Dermis blood vessel endothelial cell (primary cell): Measurements from ENCODE around the gene S100P. TPM values are rescaled to one million over a fixed set of nuclear protein-coding genes. Genes with fewer than 3 reads are reported as not detected.
"Not testable (repeated sequence)": the region's sequence is repeated elsewhere in the genome, so short reads cannot be mapped to it uniquely, and the experiment has no call there.

Experiments used
- DNase-seq: peaks from one replicate; pipeline ENCODE4 v3.0.0; 2010
- total RNA-seq: library from RNA; depleted of rRNA; stranded (reverse); fragments of >200 nt; gene quantifications from 2 replicates; pipeline ENCODE4 v1.2.3, GENCODE V29; 2014

Gene S100P
- not detected in 2 replicates for total RNA-seq

- DNase-seq, result no peak
Measured at GRCh38 chr4:6693231-6694176, at the start of gene S100P. S100P (plus strand) TSS chr4:6693878; CDS start chr4:6693933, 55 bp downstream.

GRCh38 chr4:6644792-6645530 lies 48.7 kb upstream of the S100P start:
- DNase-seq, result no peak

- DNase-seq, result no peak
Measured at GRCh38 chr4:6647169-6647568, 46.5 kb upstream of the S100P start.

- no peak for DNase-seq
Measured at GRCh38 chr4:6647582-6648230, 46.0 kb upstream of the S100P start.

- DNase-seq, result no peak
Measured at GRCh38 chr4:6649216-6649615, 44.5 kb upstream of the S100P start.

GRCh38 chr4:6654211-6654610 lies 39.5 kb upstream of the S100P start:
- DNase-seq, result not testable (repeated sequence)

- not testable (repeated sequence) for DNase-seq
Measured at GRCh38 chr4:6655291-6655690, 38.4 kb upstream of the S100P start.

GRCh38 chr4:6655924-6656323 lies 37.8 kb upstream of the S100P start:
- no peak for DNase-seq

- DNase-seq, result no peak
Measured at GRCh38 chr4:6657242-6658208, 36.2 kb upstream of the S100P start.

- no peak for DNase-seq
Measured at GRCh38 chr4:6658209-6658595, 35.5 kb upstream of the S100P start.

GRCh38 chr4:6658597-6659075 lies 35.0 kb upstream of the S100P start:
- peak; percentile 18 for DNase-seq

- DNase-seq, result no peak
Measured at GRCh38 chr4:6659897-6660296, 33.8 kb upstream of the S100P start.

GRCh38 chr4:6660430-6660829 lies 33.2 kb upstream of the S100P start:
- DNase-seq, result no peak

- no peak for DNase-seq
Measured at GRCh38 chr4:6662591-6662990, 31.1 kb upstream of the S100P start.

- DNase-seq, result no peak
Measured at GRCh38 chr4:6663596-6664393, 29.9 kb upstream of the S100P start.

GRCh38 chr4:6665320-6665654 lies 28.4 kb upstream of the S100P start:
- DNase-seq, result no peak

GRCh38 chr4:6668391-6668790 lies 25.3 kb upstream of the S100P start:
- DNase-seq, result no peak

- no peak for DNase-seq
Measured at GRCh38 chr4:6671648-6672047, 22.0 kb upstream of the S100P start.

GRCh38 chr4:6672131-6672530 lies 21.5 kb upstream of the S100P start:
- DNase-seq, result no peak

- not testable (repeated sequence) for DNase-seq
Measured at GRCh38 chr4:6672541-6673190, 21.0 kb upstream of the S100P start.
